HepG2 (cell line): ENCODE results near the gene NEURL4. TPM values are rescaled to one million over a fixed set of nuclear protein-coding genes. Genes with fewer than 3 reads are reported as not detected.

Source experiments
- ATM ChIP-seq: fragments of 450-650 bp; IDR thresholded peaks from 2 replicates; pipeline ENCODE4 v1.7.1; 2017; ENCODE audit warnings: mild to moderate bottlenecking, borderline replicate concordance
- BHLHE40 ChIP-seq: IDR thresholded peaks from 2 replicates; pipeline ENCODE4 v1.6.1; 2011; ENCODE audit warnings: low read length, improper control_type of control experiment
- GTF2F1 ChIP-seq: fragments of 150-350 bp; IDR thresholded peaks from 2 replicates; pipeline ENCODE4 v1.6.1; 2014; ENCODE audit warnings: low read length
- NR1H2 ChIP-seq: sonication (generic); formaldehyde crosslinking; IDR thresholded peaks from 2 replicates; pipeline ENCODE4 v1.8.1; 2022; ENCODE audit warnings: low read depth, missing genetic modification reagents, borderline replicate concordance
- NRL ChIP-seq: sonication (generic); formaldehyde crosslinking; IDR thresholded peaks from 2 replicates; pipeline ENCODE4 v1.5.0; 2020; ENCODE audit warnings: missing genetic modification reagents, mild to moderate bottlenecking, moderate library complexity, borderline replicate concordance
- SMAD1 ChIP-seq: sonication (generic); formaldehyde crosslinking; IDR thresholded peaks from 2 replicates; pipeline ENCODE4 v1.4.0; 2020; ENCODE audit warnings: missing genetic modification reagents, low read depth, mild to moderate bottlenecking, borderline replicate concordance
- SRSF9 ChIP-seq: fragments of 200-400 bp; formaldehyde crosslinking; IDR thresholded peaks from 2 replicates; pipeline ENCODE4 v1.6.1; 2018; ENCODE audit warnings: borderline replicate concordance, mild to moderate bottlenecking, low read depth, low read length; ENCODE audit not compliant: insufficient read depth, poor library complexity, severe bottlenecking
- TARDBP ChIP-seq: sonication (generic); formaldehyde crosslinking; IDR thresholded peaks from 2 replicates; pipeline ENCODE4 v1.8.0; 2022; ENCODE audit warnings: mild to moderate bottlenecking, missing genetic modification reagents
- ZNF557 ChIP-seq: sonication (generic); formaldehyde crosslinking; IDR thresholded peaks from 2 replicates; pipeline ENCODE4 v1.4.0; 2020; ENCODE audit warnings: missing genetic modification reagents
- polyA plus RNA-seq, 8 experiments: library from polyadenylated mRNA; depleted of rRNA in 3 of 8; stranded (reverse) in 7 of 8; unstranded in 1 of 8; fragments of >200 nt; fragmentation: Illumina TruSeq in 4 of 8; extraction: Trizol in 4 of 8; gene quantifications; 2 replicates each; pipeline versions ENCODE4 v1.2.1 to v1.2.3, GENCODE V29; 2011 to 2016; ENCODE audit warnings: low read depth in 4 of 8, missing spikeins in 1 of 8, mixed read lengths in 1 of 8; ENCODE audit not compliant: insufficient read depth in 1 of 8
- total RNA-seq, 5 experiments: library from RNA; depleted of rRNA; stranded (reverse); fragments of >200 nt; fragmentation: Illumina TruSeq; extraction: Trizol; gene quantifications; 2 replicates each; pipeline ENCODE4 v1.2.3, GENCODE V29; 2016; ENCODE audit warnings: low read depth in 1 of 5
- TF ChIP-seq, protein P1 (sequence below): sonication (generic); formaldehyde crosslinking; IDR thresholded peaks from 2 replicates; pipeline ENCODE4 v1.5.1; 2020; ENCODE audit warnings: mild to moderate bottlenecking, missing genetic modification reagents, borderline replicate concordance
- TF ChIP-seq, protein P2 (sequence below): sonication (generic); formaldehyde crosslinking; IDR thresholded peaks from 2 replicates; pipeline ENCODE4 v1.8.1; 2023; ENCODE audit warnings: missing genetic modification reagents, mild to moderate bottlenecking, borderline replicate concordance
- TF ChIP-seq, protein P3 (sequence below): sonication (generic); formaldehyde crosslinking; IDR thresholded peaks from 2 replicates; pipeline ENCODE4 v1.5.0; 2020; ENCODE audit warnings: mild to moderate bottlenecking, missing genetic modification reagents
- TF ChIP-seq, protein P4 (sequence below): sonication (generic); formaldehyde crosslinking; IDR thresholded peaks from 2 replicates; pipeline ENCODE4 v1.4.0; 2020; ENCODE audit warnings: missing genetic modification reagents
- TF ChIP-seq, protein P5 (sequence below): sonication (generic); formaldehyde crosslinking; IDR thresholded peaks from 2 replicates; pipeline ENCODE4 v1.5.0; 2020; ENCODE audit warnings: missing genetic modification reagents, mild to moderate bottlenecking, borderline replicate concordance
- TF ChIP-seq, protein P6 (sequence below): sonication (generic); formaldehyde crosslinking; IDR thresholded peaks from 2 replicates; pipeline ENCODE4 v1.5.1; 2020; ENCODE audit warnings: mild to moderate bottlenecking, missing genetic modification reagents, moderate library complexity
- TF ChIP-seq, protein P7 (sequence below): sonication (generic); formaldehyde crosslinking; IDR thresholded peaks from 2 replicates; pipeline ENCODE4 v1.5.0; 2020; ENCODE audit warnings: mild to moderate bottlenecking, low read depth, missing genetic modification reagents, borderline replicate concordance

Gene NEURL4
- total and polyA plus RNA-seq, 2 of the 13 experiments (the other 11 are each of a cell fraction or from before 2014, with no cell fraction given) = 14.8 to 15.7 TPM

DNA sequence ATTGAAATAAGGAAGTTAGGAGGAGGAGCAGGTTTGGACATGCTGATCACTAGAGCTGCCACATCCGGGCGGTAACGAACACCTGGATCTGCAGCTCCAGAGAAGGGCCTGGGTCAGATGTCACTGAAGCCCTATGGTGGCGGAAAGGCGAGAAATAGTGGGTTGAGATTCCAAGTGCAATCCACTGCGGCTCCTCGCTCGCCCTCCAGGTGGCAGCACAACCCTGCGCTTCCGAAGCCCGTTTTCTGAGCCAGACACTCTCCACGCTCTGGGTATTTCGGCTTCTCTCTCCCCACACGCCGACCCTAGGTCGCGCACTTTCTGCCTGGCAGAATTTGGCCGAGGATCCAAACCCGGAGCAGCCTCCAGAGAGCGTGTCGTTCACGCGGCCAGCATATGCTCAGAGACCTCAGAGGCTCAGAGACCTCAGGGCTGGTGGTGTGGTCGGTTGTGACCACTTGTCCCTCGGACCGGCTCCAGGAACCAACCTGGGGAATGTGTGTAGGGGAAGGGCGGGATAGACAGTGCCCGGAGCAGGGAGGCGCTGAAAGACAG, 48.5 kb downstream of the NEURL4 start (continued):
- TF ChIP-seq, protein P1, sequence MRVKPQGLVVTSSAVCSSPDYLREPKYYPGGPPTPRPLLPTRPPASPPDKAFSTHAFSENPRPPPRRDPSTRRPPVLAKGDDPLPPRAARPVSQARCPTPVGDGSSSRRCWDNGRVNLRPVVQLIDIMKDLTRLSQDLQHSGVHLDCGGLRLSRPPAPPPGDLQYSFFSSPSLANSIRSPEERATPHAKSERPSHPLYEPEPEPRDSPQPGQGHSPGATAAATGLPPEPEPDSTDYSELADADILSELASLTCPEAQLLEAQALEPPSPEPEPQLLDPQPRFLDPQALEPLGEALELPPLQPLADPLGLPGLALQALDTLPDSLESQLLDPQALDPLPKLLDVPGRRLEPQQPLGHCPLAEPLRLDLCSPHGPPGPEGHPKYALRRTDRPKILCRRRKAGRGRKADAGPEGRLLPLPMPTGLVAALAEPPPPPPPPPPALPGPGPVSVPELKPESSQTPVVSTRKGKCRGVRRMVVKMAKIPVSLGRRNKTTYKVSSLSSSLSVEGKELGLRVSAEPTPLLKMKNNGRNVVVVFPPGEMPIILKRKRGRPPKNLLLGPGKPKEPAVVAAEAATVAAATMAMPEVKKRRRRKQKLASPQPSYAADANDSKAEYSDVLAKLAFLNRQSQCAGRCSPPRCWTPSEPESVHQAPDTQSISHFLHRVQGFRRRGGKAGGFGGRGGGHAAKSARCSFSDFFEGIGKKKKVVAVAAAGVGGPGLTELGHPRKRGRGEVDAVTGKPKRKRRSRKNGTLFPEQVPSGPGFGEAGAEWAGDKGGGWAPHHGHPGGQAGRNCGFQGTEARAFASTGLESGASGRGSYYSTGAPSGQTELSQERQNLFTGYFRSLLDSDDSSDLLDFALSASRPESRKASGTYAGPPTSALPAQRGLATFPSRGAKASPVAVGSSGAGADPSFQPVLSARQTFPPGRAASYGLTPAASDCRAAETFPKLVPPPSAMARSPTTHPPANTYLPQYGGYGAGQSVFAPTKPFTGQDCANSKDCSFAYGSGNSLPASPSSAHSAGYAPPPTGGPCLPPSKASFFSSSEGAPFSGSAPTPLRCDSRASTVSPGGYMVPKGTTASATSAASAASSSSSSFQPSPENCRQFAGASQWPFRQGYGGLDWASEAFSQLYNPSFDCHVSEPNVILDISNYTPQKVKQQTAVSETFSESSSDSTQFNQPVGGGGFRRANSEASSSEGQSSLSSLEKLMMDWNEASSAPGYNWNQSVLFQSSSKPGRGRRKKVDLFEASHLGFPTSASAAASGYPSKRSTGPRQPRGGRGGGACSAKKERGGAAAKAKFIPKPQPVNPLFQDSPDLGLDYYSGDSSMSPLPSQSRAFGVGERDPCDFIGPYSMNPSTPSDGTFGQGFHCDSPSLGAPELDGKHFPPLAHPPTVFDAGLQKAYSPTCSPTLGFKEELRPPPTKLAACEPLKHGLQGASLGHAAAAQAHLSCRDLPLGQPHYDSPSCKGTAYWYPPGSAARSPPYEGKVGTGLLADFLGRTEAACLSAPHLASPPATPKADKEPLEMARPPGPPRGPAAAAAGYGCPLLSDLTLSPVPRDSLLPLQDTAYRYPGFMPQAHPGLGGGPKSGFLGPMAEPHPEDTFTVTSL (CRISPR knock-in tag) = no peak
- TF ChIP-seq SRSF9 (no peak), ZNF557 (CRISPR knock-in tag) (no peak), GTF2F1 (no peak), ATM (no peak), NR1H2 (CRISPR knock-in tag) (no peak), TARDBP (CRISPR knock-in tag) (0 out of 2 replicates have a peak, but pooled peaks have one; percentile 59), BHLHE40 (no peak; the same call in 1 of the 2 replicates), NRL (CRISPR knock-in tag) (peak; percentile 84), SMAD1 (CRISPR knock-in tag) (no peak)
- TF ChIP-seq, protein P2, sequence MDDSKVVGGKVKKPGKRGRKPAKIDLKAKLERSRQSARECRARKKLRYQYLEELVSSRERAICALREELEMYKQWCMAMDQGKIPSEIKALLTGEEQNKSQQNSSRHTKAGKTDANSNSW (CRISPR knock-in tag) = 0 out of 2 replicates have a peak, but pooled peaks have one; percentile 83
- TF ChIP-seq, protein P3, sequence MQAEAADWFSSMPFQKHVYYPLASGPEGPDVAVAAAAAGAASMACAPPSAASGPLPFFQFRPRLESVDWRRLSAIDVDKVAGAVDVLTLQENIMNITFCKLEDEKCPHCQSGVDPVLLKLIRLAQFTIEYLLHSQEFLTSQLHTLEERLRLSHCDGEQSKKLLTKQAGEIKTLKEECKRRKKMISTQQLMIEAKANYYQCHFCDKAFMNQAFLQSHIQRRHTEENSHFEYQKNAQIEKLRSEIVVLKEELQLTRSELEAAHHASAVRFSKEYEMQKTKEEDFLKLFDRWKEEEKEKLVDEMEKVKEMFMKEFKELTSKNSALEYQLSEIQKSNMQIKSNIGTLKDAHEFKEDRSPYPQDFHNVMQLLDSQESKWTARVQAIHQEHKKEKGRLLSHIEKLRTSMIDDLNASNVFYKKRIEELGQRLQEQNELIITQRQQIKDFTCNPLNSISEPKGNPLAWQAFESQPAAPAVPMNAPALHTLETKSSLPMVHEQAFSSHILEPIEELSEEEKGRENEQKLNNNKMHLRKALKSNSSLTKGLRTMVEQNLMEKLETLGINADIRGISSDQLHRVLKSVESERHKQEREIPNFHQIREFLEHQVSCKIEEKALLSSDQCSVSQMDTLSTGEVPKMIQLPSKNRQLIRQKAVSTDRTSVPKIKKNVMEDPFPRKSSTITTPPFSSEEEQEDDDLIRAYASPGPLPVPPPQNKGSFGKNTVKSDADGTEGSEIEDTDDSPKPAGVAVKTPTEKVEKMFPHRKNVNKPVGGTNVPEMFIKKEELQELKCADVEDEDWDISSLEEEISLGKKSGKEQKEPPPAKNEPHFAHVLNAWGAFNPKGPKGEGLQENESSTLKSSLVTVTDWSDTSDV = peak; percentile 86; the same call in 1 of the 2 replicates
- TF ChIP-seq, protein P4, sequence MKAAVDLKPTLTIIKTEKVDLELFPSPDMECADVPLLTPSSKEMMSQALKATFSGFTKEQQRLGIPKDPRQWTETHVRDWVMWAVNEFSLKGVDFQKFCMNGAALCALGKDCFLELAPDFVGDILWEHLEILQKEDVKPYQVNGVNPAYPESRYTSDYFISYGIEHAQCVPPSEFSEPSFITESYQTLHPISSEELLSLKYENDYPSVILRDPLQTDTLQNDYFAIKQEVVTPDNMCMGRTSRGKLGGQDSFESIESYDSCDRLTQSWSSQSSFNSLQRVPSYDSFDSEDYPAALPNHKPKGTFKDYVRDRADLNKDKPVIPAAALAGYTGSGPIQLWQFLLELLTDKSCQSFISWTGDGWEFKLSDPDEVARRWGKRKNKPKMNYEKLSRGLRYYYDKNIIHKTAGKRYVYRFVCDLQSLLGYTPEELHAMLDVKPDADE (CRISPR knock-in tag) = no peak
- TF ChIP-seq, protein P5, sequence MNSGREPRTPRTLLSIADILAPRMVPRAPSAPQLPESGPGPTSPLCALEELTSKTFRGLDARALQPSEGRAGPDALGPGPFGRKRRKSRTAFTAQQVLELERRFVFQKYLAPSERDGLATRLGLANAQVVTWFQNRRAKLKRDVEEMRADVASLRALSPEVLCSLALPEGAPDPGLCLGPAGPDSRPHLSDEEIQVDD = no peak
- TF ChIP-seq, protein P6, sequence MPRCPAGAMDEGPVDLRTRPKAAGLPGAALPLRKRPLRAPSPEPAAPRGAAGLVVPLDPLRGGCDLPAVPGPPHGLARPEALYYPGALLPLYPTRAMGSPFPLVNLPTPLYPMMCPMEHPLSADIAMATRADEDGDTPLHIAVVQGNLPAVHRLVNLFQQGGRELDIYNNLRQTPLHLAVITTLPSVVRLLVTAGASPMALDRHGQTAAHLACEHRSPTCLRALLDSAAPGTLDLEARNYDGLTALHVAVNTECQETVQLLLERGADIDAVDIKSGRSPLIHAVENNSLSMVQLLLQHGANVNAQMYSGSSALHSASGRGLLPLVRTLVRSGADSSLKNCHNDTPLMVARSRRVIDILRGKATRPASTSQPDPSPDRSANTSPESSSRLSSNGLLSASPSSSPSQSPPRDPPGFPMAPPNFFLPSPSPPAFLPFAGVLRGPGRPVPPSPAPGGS (CRISPR knock-in tag) = peak; percentile 93
- TF ChIP-seq, protein P7, sequence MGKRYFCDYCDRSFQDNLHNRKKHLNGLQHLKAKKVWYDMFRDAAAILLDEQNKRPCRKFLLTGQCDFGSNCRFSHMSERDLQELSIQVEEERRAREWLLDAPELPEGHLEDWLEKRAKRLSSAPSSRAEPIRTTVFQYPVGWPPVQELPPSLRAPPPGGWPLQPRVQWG (CRISPR knock-in tag) = no peak
